H1 (cell line): Measurements from ENCODE around the gene PNMA8B. TPM values are rescaled to one million over a fixed set of nuclear protein-coding genes. Genes with fewer than 3 reads are reported as not detected.

Source experiments
- CTCF ChIA-PET: fragments of 300-600 bp; sonication (Branson Sonifier 250); formaldehyde crosslinking; loops from one replicate; lab custom pipeline; 2021; ENCODE audit not compliant: partially characterized antibody; lab: Charles Lee
- POLR2A ChIA-PET: fragments of 300-600 bp; sonication (Branson Sonifier 250); formaldehyde crosslinking; loops from one replicate; lab custom pipeline; 2021; ENCODE audit warnings: inconsistent platforms; ENCODE audit not compliant: partially characterized antibody; lab: Charles Lee
- DNase-seq, 2 experiments: peaks; one replicate each; pipeline versions ENCODE4 v3.0.0 to v3.0.0-alpha.2; 2010 to 2022; ENCODE audit warnings: low spot score in 2 of 2, low read depth in 1 of 2, mixed read lengths in 1 of 2
- FAIRE-seq: peaks from 2 replicates; lab custom pipeline; 2011; peaks lifted over from hg19 to GRCh38; lab: Jason Lieb, UNC
- H2AFZ ChIP-seq: 2 replicates; pipeline ENCODE4 v1.8.1; 2012; ENCODE audit warnings: low read length, inconsistent platforms
- H2AK5ac ChIP-seq: 2 replicates; pipeline ENCODE4 v1.6.1; 2013; ENCODE audit warnings: low read depth, low read length
- H2BK120ac ChIP-seq: replicated peaks from 2 replicates; pipeline ENCODE3; 2013; ENCODE audit warnings: low read depth, low read length, inconsistent platforms
- H2BK12ac ChIP-seq: 2 replicates; pipeline ENCODE4 v1.6.1; 2013; ENCODE audit warnings: low read depth, low read length
- H2BK15ac ChIP-seq: 2 replicates; pipeline ENCODE4 v1.6.1; 2013; ENCODE audit warnings: low read length
- H2BK20ac ChIP-seq: 2 replicates; pipeline ENCODE4 v1.6.1; 2013; ENCODE audit warnings: low read length
- H2BK5ac ChIP-seq: 2 replicates; pipeline ENCODE4 v1.6.1; 2013; ENCODE audit warnings: low read depth, low read length
- H3K14ac ChIP-seq: 2 replicates; pipeline ENCODE4 v1.6.1; 2013; ENCODE audit warnings: inconsistent platforms; ENCODE audit not compliant: insufficient read length
- H3K18ac ChIP-seq: 2 replicates; pipeline ENCODE4 v1.6.1; 2013; ENCODE audit warnings: low read length; ENCODE audit errors: extremely low read depth
- H3K23ac ChIP-seq: 2 replicates; pipeline ENCODE4 v1.6.1; 2013; ENCODE audit warnings: inconsistent platforms; ENCODE audit not compliant: insufficient read length
- H3K23me2 ChIP-seq: 2 replicates; pipeline ENCODE4 v1.6.1; 2013; ENCODE audit warnings: low read depth, low read length
- H3K27ac ChIP-seq: 2 replicates; pipeline ENCODE4 v1.6.1; 2011; ENCODE audit warnings: low read depth, low read length, inconsistent platforms
- H3K27me3 ChIP-seq, 4 experiments: replicated peaks in 1 of 4; 1 replicate in 1 of 4; 2 replicates in 3 of 4; pipeline versions ENCODE4 v1.6.1 to v1.8.1; 2011 to 2013; ENCODE audit warnings: low read length in 3 of 4, mild to moderate bottlenecking in 3 of 4, inconsistent platforms in 2 of 4, mixed read lengths in 2 of 4, moderate library complexity in 1 of 4; ENCODE audit not compliant: control insufficient read depth in 3 of 4, insufficient read depth in 3 of 4; ENCODE audit errors: extremely low read depth in 1 of 4
- H3K36me3 ChIP-seq, 4 experiments: 2 replicates each; pipeline versions ENCODE4 v1.6.1 to v1.8.1; 2011 to 2013; ENCODE audit warnings: mild to moderate bottlenecking in 4 of 4, low read length in 3 of 4, moderate library complexity in 2 of 4, control low read depth in 1 of 4, inconsistent platforms in 1 of 4; ENCODE audit not compliant: insufficient read depth in 4 of 4, control insufficient read depth in 2 of 4
- H3K4ac ChIP-seq: replicated peaks from 2 replicates; pipeline ENCODE3; 2013; ENCODE audit warnings: low read length, low read depth, mixed read lengths, inconsistent platforms; ENCODE audit not compliant: insufficient read length
- H3K4me1 ChIP-seq, 4 experiments: replicated peaks in 1 of 4; 1 replicate in 1 of 4; 2 replicates in 3 of 4; pipeline versions ENCODE4 v1.6.1 to v1.8.1; 2011 to 2013; ENCODE audit warnings: low read length in 3 of 4, inconsistent platforms in 2 of 4, mixed read lengths in 1 of 4; ENCODE audit not compliant: insufficient read depth in 4 of 4, control insufficient read depth in 3 of 4
- H3K4me2 ChIP-seq, 2 experiments: 2 replicates each; pipeline versions ENCODE4 v1.6.1 to v1.8.1; 2011 to 2013; ENCODE audit warnings: low read depth in 2 of 2, low read length in 2 of 2, control low read depth in 1 of 2, inconsistent platforms in 1 of 2, mild to moderate bottlenecking in 1 of 2; ENCODE audit not compliant: insufficient read depth in 1 of 2
- H3K4me3 ChIP-seq, 4 experiments: fragments of 200-600, 300-600 bp in 1 of 4; sonication (generic), shearing (Covaris generic), sonication (Bioruptor Twin) in 1 of 4; 2 replicates each; pipeline versions ENCODE4 v1.5.1 to v1.8.1; 2011 to 2016; ENCODE audit warnings: low read length in 4 of 4, low read depth in 3 of 4, control low read depth in 2 of 4, inconsistent platforms in 2 of 4, mild to moderate bottlenecking in 2 of 4, mixed read lengths in 1 of 4, moderate library complexity in 1 of 4; ENCODE audit not compliant: insufficient read depth in 2 of 4; ENCODE audit errors: extremely low read depth in 1 of 4
- H3K56ac ChIP-seq: replicated peaks from 2 replicates; pipeline ENCODE3; 2013; ENCODE audit warnings: low read depth, mild to moderate bottlenecking, mixed read lengths, low read length, inconsistent platforms; ENCODE audit not compliant: insufficient read length
- H3K79me1 ChIP-seq: 2 replicates; pipeline ENCODE4 v1.6.1; 2013; ENCODE audit warnings: low read depth, low read length, control low read depth
- H3K79me2 ChIP-seq, 2 experiments: 2 replicates each; pipeline versions ENCODE4 v1.6.1 to v1.8.1; 2012 to 2013; ENCODE audit warnings: low read length in 2 of 2, mild to moderate bottlenecking in 2 of 2, inconsistent platforms in 1 of 2; ENCODE audit not compliant: insufficient read depth in 2 of 2, control insufficient read depth in 1 of 2
- H3K9ac ChIP-seq, 4 experiments: replicated peaks in 1 of 4; 1 replicate in 1 of 4; 2 replicates in 3 of 4; pipeline versions ENCODE4 v1.6.1 to v1.8.1; 2011 to 2013; ENCODE audit warnings: low read depth in 3 of 4, low read length in 3 of 4, control low read depth in 2 of 4, mild to moderate bottlenecking in 2 of 4, moderate library complexity in 2 of 4, inconsistent platforms in 1 of 4; ENCODE audit errors: extremely low read depth in 1 of 4
- H3K9me3 ChIP-seq, 2 experiments: 2 replicates each; pipeline versions ENCODE4 v1.6.1 to v1.8.1; 2012 to 2013; ENCODE audit warnings: mild to moderate bottlenecking in 2 of 2, moderate library complexity in 2 of 2, control low read depth in 1 of 2, inconsistent platforms in 1 of 2, low read depth in 1 of 2, low read length in 1 of 2, mixed read lengths in 1 of 2; ENCODE audit not compliant: insufficient read depth in 2 of 2
- H4K20me1 ChIP-seq, 2 experiments: replicated peaks in 1 of 2; 2 replicates each; pipeline versions ENCODE3 to v1.8.1; 2011 to 2013; ENCODE audit warnings: inconsistent platforms in 2 of 2, low read length in 2 of 2, mild to moderate bottlenecking in 1 of 2; ENCODE audit not compliant: insufficient read depth in 2 of 2, control insufficient read depth in 1 of 2
- H4K5ac ChIP-seq: 2 replicates; pipeline ENCODE4 v1.6.1; 2013; ENCODE audit warnings: low read length, low read depth, mixed read lengths, inconsistent platforms; ENCODE audit not compliant: insufficient read length
- H4K8ac ChIP-seq: 2 replicates; pipeline ENCODE4 v1.8.0; 2013; ENCODE audit warnings: mild to moderate bottlenecking, moderate library complexity, low read length, inconsistent platforms; ENCODE audit not compliant: insufficient read depth; ENCODE audit errors: extremely low read depth
- H4K91ac ChIP-seq: replicated peaks from 2 replicates; pipeline ENCODE3; 2013; ENCODE audit warnings: low read length, mixed read lengths, inconsistent platforms; ENCODE audit not compliant: insufficient read length
- BACH1 ChIP-seq: IDR thresholded peaks from 2 replicates; pipeline ENCODE4 v1.6.1; 2012; ENCODE audit warnings: low read length, improper control_type of control experiment
- BCL11A ChIP-seq, 2 experiments: IDR thresholded peaks; one replicate each; pipeline ENCODE4 v1.6.1; 2011; ENCODE audit warnings: low read depth in 2 of 2, low read length in 2 of 2, mild to moderate bottlenecking in 2 of 2
- CBX5 ChIP-seq: fragments of 300-800, 300-1000 bp; sonication (generic); IDR thresholded peaks from 2 replicates; pipeline ENCODE4 v1.7.1; 2016; ENCODE audit warnings: antibody characterized with exemption, low read length, low read depth
- CBX8 ChIP-seq: fragments of 300-800, 300-1000 bp; sonication (generic); IDR thresholded peaks from 2 replicates; pipeline ENCODE4 v1.7.1; 2016; ENCODE audit warnings: low read depth, low read length, borderline replicate concordance
- CHD1 ChIP-seq: IDR thresholded peaks from 2 replicates; pipeline ENCODE4 v1.6.1; 2012; ENCODE audit warnings: low read depth, low read length, improper control_type of control experiment
- EP300 ChIP-seq, 2 experiments: IDR thresholded peaks; 1 replicate in 1 of 2; 2 replicates in 1 of 2; pipeline ENCODE4 v1.6.1; 2011 to 2012; ENCODE audit warnings: low read depth in 2 of 2, low read length in 2 of 2, mild to moderate bottlenecking in 2 of 2, borderline replicate concordance in 1 of 2, inconsistent platforms in 1 of 2, moderate library complexity in 1 of 2
- GTF2F1 ChIP-seq: IDR thresholded peaks from 2 replicates; pipeline ENCODE4 v1.6.1; 2012; ENCODE audit warnings: low read depth, low read length, improper control_type of control experiment, borderline replicate concordance
- NRF1 ChIP-seq: IDR thresholded peaks from 2 replicates; pipeline ENCODE4 v1.6.1; 2011; ENCODE audit warnings: mild to moderate bottlenecking, low read depth, low read length, improper control_type of control experiment
- POLR2AphosphoS5 ChIP-seq: IDR thresholded peaks from 2 replicates; pipeline ENCODE4 v1.6.1; 2011; ENCODE audit warnings: low read depth, low read length
- RFX5 ChIP-seq: IDR thresholded peaks from 2 replicates; pipeline ENCODE4 v1.6.1; 2011; ENCODE audit warnings: low read depth, low read length, improper control_type of control experiment, borderline replicate concordance
- SIX5 ChIP-seq: IDR thresholded peaks from 2 replicates; pipeline ENCODE4 v1.6.1; 2011; ENCODE audit warnings: mild to moderate bottlenecking, low read depth, low read length
- TCF12 ChIP-seq: IDR thresholded peaks from 2 replicates; pipeline ENCODE4 v1.6.1; 2011; ENCODE audit warnings: low read depth, mild to moderate bottlenecking, low read length
- WGBS, 2 experiments: shearing (Covaris generic) in 1 of 2; methylation state at CpG; one replicate each; pipeline versions ENCODE4 v1.1.6 to v1.1.7; 2013 to 2015; ENCODE audit warnings: low lambda C conversion rate in 2 of 2, mixed read lengths in 2 of 2, inconsistent platforms in 1 of 2, low coverage in 1 of 2, missing lambda C conversion rate in 1 of 2; ENCODE audit not compliant: insufficient replicate concordance in 2 of 2, insufficient coverage in 1 of 2, insufficient read length in 1 of 2; ENCODE audit errors: extremely low coverage in 1 of 2, missing lambda C conversion rate in 1 of 2; 5-methylcytosine and 5-hydroxymethylcytosine counted together
- polyA plus RNA-seq, 7 experiments: library from polyadenylated mRNA; depleted of rRNA in 3 of 7; stranded (reverse) in 5 of 7; unstranded in 2 of 7; fragments of >200 nt in 5 of 7; fragments of 200-250 nt in 2 of 7; gene quantifications; 1 replicate in 5 of 7; 2 replicates in 1 of 7; 4 replicates in 1 of 7; pipeline versions ENCODE4 v1.2.1 to v1.2.3, GENCODE V29; 2011 to 2013; ENCODE audit warnings: missing spikeins in 2 of 7, mixed read lengths in 2 of 7
- total RNA-seq: library from RNA; stranded (reverse); fragmentation: NEBNext Ultra II Directional; extraction: Animal tissue kit (Norgen Biotek cat#: 25700); gene quantifications from 2 replicates; pipeline ENCODE4 v1.2.1, GENCODE V29; 2021
- TF ChIP-seq, protein P1 (sequence below): IDR thresholded peaks from 2 replicates; pipeline ENCODE4 v1.6.1; 2012; ENCODE audit warnings: inconsistent platforms

PNMA8B gene
- total and polyA plus RNA-seq, 2 of the 8 experiments (the other 6 are each of a cell fraction or from before 2014, with no cell fraction given): 0.48 to 1.4 TPM

DNA sequence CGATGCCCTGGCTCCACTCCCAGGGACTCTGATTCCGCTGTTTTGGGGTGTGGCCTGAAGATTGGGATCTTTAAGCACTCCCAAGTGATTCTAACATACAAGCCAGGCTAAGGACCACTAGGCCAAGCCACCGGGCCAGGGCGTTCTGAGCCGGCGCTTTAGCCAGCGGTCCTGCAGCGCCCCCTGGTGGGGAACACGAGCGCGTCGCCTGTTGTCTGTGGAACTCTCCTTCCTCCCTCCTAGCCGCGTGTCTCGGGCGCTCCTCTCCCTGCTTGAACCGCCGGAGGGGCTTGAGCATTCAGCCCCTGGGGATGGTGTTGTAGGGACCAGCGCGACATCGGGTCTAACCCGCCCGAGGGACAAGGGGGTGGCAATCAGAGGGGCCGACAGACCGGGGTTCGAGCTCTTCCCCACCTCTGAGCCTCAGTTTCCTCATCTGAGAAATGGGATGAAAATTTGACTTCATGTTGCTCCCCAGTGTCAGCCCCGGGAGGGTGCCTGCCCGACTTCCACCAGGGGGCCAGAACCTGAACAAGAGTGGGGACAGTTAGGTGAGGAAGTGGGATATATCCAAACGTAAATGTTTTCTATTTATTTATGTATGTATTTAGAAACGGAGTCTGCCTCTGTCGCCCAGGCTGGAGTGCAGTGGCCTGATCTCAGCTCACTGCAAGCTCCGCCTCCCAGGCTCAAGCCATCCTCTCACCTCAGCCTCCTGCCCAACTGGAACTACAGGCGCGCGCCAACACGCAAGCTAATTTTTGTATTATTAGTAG lies 18.0 kb upstream of the PNMA8B start:
- Histone ChIP-seq H3K4me1 (no peaks in the 10 kb centered on the region), H2BK120ac (no peak overlapping the region), H3K9me3 (no peaks in the 10 kb centered on the region), H3K36me3 (no peaks in the 10 kb centered on the region), H3K79me2 (no peaks in the 10 kb centered on the region), H3K4me2 (no peak overlapping the region), H3K79me1 (no peaks in the 10 kb centered on the region), H4K5ac (no peak overlapping the region), H3K23ac (no peak overlapping the region), H3K4me3 (no peak overlapping the region), H3K27me3 (no peaks in the 10 kb centered on the region), H4K8ac (peak overlapping the region; percentile 83; the same call in 1 of the 2 replicates), H3K18ac (no peak overlapping the region), H2BK20ac (no peak overlapping the region), H2BK15ac (no peak overlapping the region), H2AK5ac (no peak overlapping the region), H4K20me1 (peaks cover 0 to 3% of the 10 kb centered on the region in 2 experiments), H3K56ac (no peak overlapping the region), H2AFZ (0 out of 2 replicates have a peak overlapping the region, but pooled peaks have one; percentile 11), H3K4ac (no peak overlapping the region), H3K23me2 (peaks cover 3% of the 10 kb centered on the region; the same call in 1 of the 2 replicates), H4K91ac (no peak overlapping the region), H3K14ac (no peak overlapping the region), H2BK12ac (no peak overlapping the region), H2BK5ac (no peak overlapping the region), H3K9ac (no peak overlapping the region), H3K27ac (no peak overlapping the region)
- CTCF ChIA-PET: interaction anchor here (0.6 to 7.8 kb wide), 31 partner anchors 9 to 458 kb away, joined by 3 to 95 read pairs (median 4); partner anchors contain the start of genes CCDC8 and PNMA8B
- peak; percentile 65 to 99 for DNase-seq
- POLR2A ChIA-PET: no interaction called here
- FAIRE-seq: no peak
- 38% methylated on average over 27 of the region's 36 CpGs; no CpG with 5 or more reads in 1 of the 2 experiments for WGBS, 2 experiments
- TF ChIP-seq, protein P1, sequence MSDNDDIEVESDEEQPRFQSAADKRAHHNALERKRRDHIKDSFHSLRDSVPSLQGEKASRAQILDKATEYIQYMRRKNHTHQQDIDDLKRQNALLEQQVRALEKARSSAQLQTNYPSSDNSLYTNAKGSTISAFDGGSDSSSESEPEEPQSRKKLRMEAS: peak; percentile 86
- TF ChIP-seq CBX5 (no peak), GTF2F1 (0 out of 2 replicates have a peak, but pooled peaks have one; percentile 26), CBX8 (no peak), EP300 (IDR thresholded peaks at IDR 0.05; ENCODE audit: borderline replicate concordance in 1 of 2, low read depth in 2 of 2, low read length in 2 of 2) (no peak), CHD1 (no peak), BCL11A (IDR thresholded peaks at IDR 0.05; ENCODE audit: low read depth in 2 of 2, low read length in 2 of 2) (no peak), NRF1 (no peak), TCF12 (peak; percentile 26; the same call in 1 of the 2 replicates), RFX5 (no peak), SIX5 (no peak), BACH1 (peak; percentile 71), POLR2AphosphoS5 (no peak)
